Measurements from ENCODE around the gene MATCAP1. TPM values are rescaled to one million over a fixed set of nuclear protein-coding genes. Genes with fewer than 3 reads are reported as not detected.

MATCAP1 gene
- total RNA-seq, 1 experiment from 2014 or later: 51.2 TPM

- Histone ChIP-seq H3K14ac (ENCODE audit: insufficient read depth, low read length) (no peak overlapping the region), H4K8ac (replicated peaks; ENCODE audit: insufficient read length, low read depth, low read length) (no peak overlapping the region), H3K4me2 (ENCODE audit: insufficient read depth, insufficient read length, low read length) (no peak overlapping the region), H3K23ac (ENCODE audit: insufficient read length, low read depth, low read length) (no peak overlapping the region), H2BK20ac (ENCODE audit: low read depth, low read length, poor library complexity, severe bottlenecking) (no peak overlapping the region), H3K27me3 (ENCODE audit: insufficient read depth, low read length) (no peaks in the 10 kb centered on the region; the same call in 1 of the 2 replicates), H2AFZ (ENCODE audit: low read length) (no peak overlapping the region), H3K79me2 (ENCODE audit: insufficient read depth, low read length) (no peaks in the 10 kb centered on the region), H2BK5ac (ENCODE audit: insufficient read length, low read length) (no peak overlapping the region), H3K18ac (ENCODE audit: insufficient read length, low read depth, low read length) (no peak overlapping the region), H2BK120ac (ENCODE audit: low read depth, low read length, poor library complexity, severe bottlenecking) (no peak overlapping the region), H3K27ac (ENCODE audit: insufficient read length, low read depth, low read length) (no peak overlapping the region), H2AK5ac (ENCODE audit: insufficient read length, low read length) (no peak overlapping the region), H3K4ac (ENCODE audit: low read depth, low read length) (no peak overlapping the region), H4K5ac (ENCODE audit: insufficient read length, low read depth, low read length) (no peak overlapping the region), H3K56ac (ENCODE audit: insufficient read length, low read depth, low read length) (no peak overlapping the region), H4K20me1 (ENCODE audit: control insufficient read depth, insufficient read depth, insufficient read length) (no peaks in the 10 kb centered on the region), H2BK15ac (ENCODE audit: low read depth, low read length) (no peak overlapping the region), H4K91ac (ENCODE audit: insufficient read length, low read depth, low read length) (no peak overlapping the region), H3K4me1 (ENCODE audit: insufficient read depth, low read length) (no peaks in the 10 kb centered on the region), H3K9me3 (ENCODE audit: control insufficient read depth, low read depth, low read length) (no peaks in the 10 kb centered on the region), H2BK12ac (ENCODE audit: insufficient read length, low read depth, low read length) (no peak overlapping the region), H3K9ac (ENCODE audit: extremely low read depth, insufficient read length, low read length) (no peak overlapping the region), H3K23me2 (ENCODE audit: insufficient read length, low read depth, low read length, poor library complexity, severe bottlenecking) (no peaks in the 10 kb centered on the region), H3T11ph (ENCODE audit: low read length) (no peak overlapping the region), H3K79me1 (ENCODE audit: insufficient read depth, low read depth, low read length, poor library complexity, severe bottlenecking) (no peaks in the 10 kb centered on the region)
- DNase-seq: peak; percentile 56
- WGBS (ENCODE audit: extremely low coverage, insufficient read length, low lambda C conversion rate): no CpG with 5 or more reads among the region's 5 CpGs
- Mint-ChIP-seq H3K4me3 (no peak overlapping the region), H3K27me3 (ENCODE audit: low read depth) (peaks cover 56% of the 10 kb centered on the region), H3K36me3 (ENCODE audit: insufficient read depth in 1 of 3, low read depth in 3 of 3) (no peaks in the 10 kb centered on the region), H3K9me3 (no peaks in the 10 kb centered on the region), H3K27ac (peak overlapping the region in 1 of 3 experiments; percentile 5; a peak in 1 of 7 replicates), H3K4me1 (no peaks in the 10 kb centered on the region)
- TF ChIP-seq, protein P1, sequence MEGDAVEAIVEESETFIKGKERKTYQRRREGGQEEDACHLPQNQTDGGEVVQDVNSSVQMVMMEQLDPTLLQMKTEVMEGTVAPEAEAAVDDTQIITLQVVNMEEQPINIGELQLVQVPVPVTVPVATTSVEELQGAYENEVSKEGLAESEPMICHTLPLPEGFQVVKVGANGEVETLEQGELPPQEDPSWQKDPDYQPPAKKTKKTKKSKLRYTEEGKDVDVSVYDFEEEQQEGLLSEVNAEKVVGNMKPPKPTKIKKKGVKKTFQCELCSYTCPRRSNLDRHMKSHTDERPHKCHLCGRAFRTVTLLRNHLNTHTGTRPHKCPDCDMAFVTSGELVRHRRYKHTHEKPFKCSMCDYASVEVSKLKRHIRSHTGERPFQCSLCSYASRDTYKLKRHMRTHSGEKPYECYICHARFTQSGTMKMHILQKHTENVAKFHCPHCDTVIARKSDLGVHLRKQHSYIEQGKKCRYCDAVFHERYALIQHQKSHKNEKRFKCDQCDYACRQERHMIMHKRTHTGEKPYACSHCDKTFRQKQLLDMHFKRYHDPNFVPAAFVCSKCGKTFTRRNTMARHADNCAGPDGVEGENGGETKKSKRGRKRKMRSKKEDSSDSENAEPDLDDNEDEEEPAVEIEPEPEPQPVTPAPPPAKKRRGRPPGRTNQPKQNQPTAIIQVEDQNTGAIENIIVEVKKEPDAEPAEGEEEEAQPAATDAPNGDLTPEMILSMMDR (conservative IDR thresholded peaks at IDR 0.05): no peak
These were observed 31.9 kb upstream of the MATCAP1 start for GRCh38 chr16:67215706-67216105.

All from H9 (cell line).